GM21737 (cell line): ENCODE results near the gene KNDC1.

Experiments used
- ATAC-seq: cut with Tn5 transposase; IDR thresholded peaks from one replicate; pipeline ENCODE4 v1.9.1; 2021; ENCODE audit warnings: mild to moderate bottlenecking, moderate library complexity; ENCODE audit not compliant: unreplicated experiment

Gene KNDC1

GRCh38 chr10:133270773-133271297 is 110.8 kb downstream of the KNDC1 start:
- ATAC-seq: no peak

- ATAC-seq: no peak
These were observed 111.7 kb downstream of the KNDC1 start for GRCh38 chr10:133271521-133272300.

- no peak for ATAC-seq
These were observed 112.4 kb downstream of the KNDC1 start for GRCh38 chr10:133272301-133272963.

- ATAC-seq: no peak
These were observed 113.0 kb downstream of the KNDC1 start for GRCh38 chr10:133272964-133273420.

- ATAC-seq: no peak
These were observed 113.6 kb downstream of the KNDC1 start for GRCh38 chr10:133273534-133274143.

- ATAC-seq: peak; percentile 48
These were observed 115.0 kb downstream of the KNDC1 start for GRCh38 chr10:133274751-133275683.

- ATAC-seq: no peak
These were observed 115.7 kb downstream of the KNDC1 start for GRCh38 chr10:133275684-133276092.
